ENCODE data around the gene SNRPB2.

DNA sequence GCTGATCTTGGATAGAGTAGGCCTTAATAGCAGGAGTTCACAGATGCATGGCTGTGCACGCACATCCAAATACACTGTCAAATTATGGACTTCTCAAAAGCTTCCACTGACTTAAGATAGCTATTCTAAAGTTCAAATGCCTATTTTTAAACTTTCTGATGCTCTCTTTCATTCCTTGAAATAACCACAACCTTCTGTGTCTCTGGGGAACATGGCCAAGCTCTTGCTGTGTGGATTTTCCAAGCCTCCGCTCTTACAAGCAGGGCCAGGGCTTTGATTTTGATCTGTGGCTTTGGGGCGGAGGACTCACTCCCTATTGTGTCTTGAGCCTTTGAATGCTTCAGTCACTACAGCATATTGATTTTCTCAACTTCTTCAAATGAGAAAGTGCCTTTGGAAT lies 35.7 kb upstream of the SNRPB2 start:
- TF ChIP-seq, protein P1, sequence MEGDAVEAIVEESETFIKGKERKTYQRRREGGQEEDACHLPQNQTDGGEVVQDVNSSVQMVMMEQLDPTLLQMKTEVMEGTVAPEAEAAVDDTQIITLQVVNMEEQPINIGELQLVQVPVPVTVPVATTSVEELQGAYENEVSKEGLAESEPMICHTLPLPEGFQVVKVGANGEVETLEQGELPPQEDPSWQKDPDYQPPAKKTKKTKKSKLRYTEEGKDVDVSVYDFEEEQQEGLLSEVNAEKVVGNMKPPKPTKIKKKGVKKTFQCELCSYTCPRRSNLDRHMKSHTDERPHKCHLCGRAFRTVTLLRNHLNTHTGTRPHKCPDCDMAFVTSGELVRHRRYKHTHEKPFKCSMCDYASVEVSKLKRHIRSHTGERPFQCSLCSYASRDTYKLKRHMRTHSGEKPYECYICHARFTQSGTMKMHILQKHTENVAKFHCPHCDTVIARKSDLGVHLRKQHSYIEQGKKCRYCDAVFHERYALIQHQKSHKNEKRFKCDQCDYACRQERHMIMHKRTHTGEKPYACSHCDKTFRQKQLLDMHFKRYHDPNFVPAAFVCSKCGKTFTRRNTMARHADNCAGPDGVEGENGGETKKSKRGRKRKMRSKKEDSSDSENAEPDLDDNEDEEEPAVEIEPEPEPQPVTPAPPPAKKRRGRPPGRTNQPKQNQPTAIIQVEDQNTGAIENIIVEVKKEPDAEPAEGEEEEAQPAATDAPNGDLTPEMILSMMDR (conservative IDR thresholded peaks at IDR 0.05), result no peak
- TF ChIP-seq ZFX (IDR thresholded peaks at IDR 0.05), result no peak

Data from C4-2B (cell line).